OCI-LY1 (cell line): ENCODE results near the gene ERN2.

Source experiments
- H2AFZ ChIP-seq: fragments of 200-600 bp; sonication (generic), shearing (Covaris generic); 2 replicates; pipeline ENCODE4 v1.6.0; 2014; ENCODE audit warnings: antibody characterized with exemption, mild to moderate bottlenecking, low read length
- H3F3A ChIP-seq: fragments of 200-600 bp; sonication (generic), shearing (Covaris generic); 2 replicates; pipeline ENCODE4 v1.6.0; 2014; ENCODE audit warnings: mild to moderate bottlenecking, antibody characterized with exemption, low read length, moderate library complexity; ENCODE audit not compliant: insufficient read depth
- H3K27ac ChIP-seq: fragments of 200-600 bp; sonication (generic); 2 replicates; pipeline ENCODE4 v1.5.1; 2014; ENCODE audit warnings: low read length, mixed run types, mild to moderate bottlenecking, low read depth; ENCODE audit not compliant: poor library complexity, severe bottlenecking
- H3K27me3 ChIP-seq: fragments of 200-600 bp; sonication (generic); 2 replicates; pipeline ENCODE4 v1.6.0; 2014; ENCODE audit warnings: antibody characterized with exemption, mild to moderate bottlenecking, low read length, moderate library complexity; ENCODE audit not compliant: insufficient read depth
- H3K36me3 ChIP-seq: fragments of 200-600 bp; sonication (generic); 2 replicates; pipeline ENCODE4 v1.6.1; 2014; ENCODE audit warnings: mild to moderate bottlenecking, antibody characterized with exemption, low read length, moderate library complexity, mixed read lengths; ENCODE audit not compliant: insufficient read depth
- H3K4me1 ChIP-seq: fragments of 200-600 bp; sonication (generic); 2 replicates; pipeline ENCODE4 v1.5.1; 2014; ENCODE audit warnings: mild to moderate bottlenecking, low read length, moderate library complexity; ENCODE audit not compliant: insufficient read depth, severe bottlenecking
- H3K4me2 ChIP-seq: fragments of 200-600 bp; sonication (generic), shearing (Covaris generic); 2 replicates; pipeline ENCODE4 v1.6.1; 2014; ENCODE audit warnings: low read length
- H3K4me3 ChIP-seq: fragments of 200-600 bp; sonication (generic); 2 replicates; pipeline ENCODE4 v1.5.1; 2014; ENCODE audit warnings: low read length, low read depth, mild to moderate bottlenecking, mixed read lengths; ENCODE audit not compliant: poor library complexity, severe bottlenecking
- H3K79me2 ChIP-seq: fragments of 200-600 bp; shearing (Covaris generic); 2 replicates; pipeline ENCODE4 v1.6.1; 2016; ENCODE audit warnings: mixed run types, low read length, mixed read lengths; ENCODE audit not compliant: insufficient read depth
- H3K9ac ChIP-seq: fragments of 200-600 bp; sonication (generic), shearing (Covaris generic); 2 replicates; pipeline ENCODE4 v1.6.1; 2014; ENCODE audit warnings: mild to moderate bottlenecking, low read length, mixed read lengths
- H3K9me2 ChIP-seq: fragments of 200-600 bp; sonication (generic), shearing (Covaris generic); 2 replicates; pipeline ENCODE4 v1.6.1; 2014; ENCODE audit warnings: low read depth, mild to moderate bottlenecking, low read length, mixed read lengths
- H3K9me3 ChIP-seq: fragments of 200-600 bp; shearing (Covaris generic); 2 replicates; pipeline ENCODE4 v1.6.1; 2014; ENCODE audit warnings: low read length, mixed read lengths
- H4K20me1 ChIP-seq: fragments of 200-600 bp; sonication (generic), shearing (Covaris generic); 2 replicates; pipeline ENCODE4 v1.6.0; 2016; ENCODE audit warnings: mild to moderate bottlenecking, low read length; ENCODE audit not compliant: insufficient read depth
- EZH2 ChIP-seq: fragments of 200-600 bp; sonication (generic), shearing (Covaris generic); IDR thresholded peaks from 2 replicates; pipeline ENCODE4 v1.8.0; 2017; ENCODE audit warnings: borderline replicate concordance, mixed run types, mild to moderate bottlenecking, antibody characterized with exemption, low read length, moderate library complexity, mixed read lengths
- TF ChIP-seq, protein P1 (sequence below): fragments of 200-600 bp; sonication (generic), shearing (Covaris generic); IDR thresholded peaks from 2 replicates; pipeline ENCODE4 v1.5.1; 2017; ENCODE audit warnings: mild to moderate bottlenecking, antibody characterized with exemption, low read length, moderate library complexity, mixed read lengths

Gene ERN2

DNA sequence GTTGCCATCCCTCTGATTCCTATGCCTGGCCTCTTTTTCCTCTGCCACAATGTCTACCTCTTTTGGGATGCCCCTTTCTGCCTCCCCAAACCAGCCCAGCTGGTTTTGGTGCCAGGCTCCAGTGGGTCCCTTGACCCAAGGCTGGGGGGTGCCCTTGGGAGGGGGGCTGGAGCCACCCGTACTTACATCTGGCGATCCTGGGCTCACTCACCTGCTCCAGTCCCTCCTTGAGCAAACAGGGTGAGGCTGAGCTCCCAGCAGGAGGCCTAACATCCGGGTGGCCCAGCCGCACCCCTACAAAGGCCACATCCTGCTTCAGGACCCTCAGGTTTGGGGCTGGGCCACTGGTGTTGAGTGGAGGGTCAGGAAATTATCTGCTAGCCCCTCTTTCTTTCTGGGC, 1.2 kb downstream of the ERN2 start:
- Histone ChIP-seq H3K36me3 (peaks cover 4% of the 10 kb centered on the region; the same call in 1 of the 2 replicates), H3K79me2 (no peaks in the 10 kb centered on the region), H3K4me1 (no peaks in the 10 kb centered on the region), H3K9me2 (no peaks in the 10 kb centered on the region), H3K27me3 (peaks cover 17% of the 10 kb centered on the region; the same call in 1 of the 2 replicates), H3K4me3 (no peak overlapping the region), H4K20me1 (no peaks in the 10 kb centered on the region), H3K27ac (no peak overlapping the region), H3K4me2 (no peak overlapping the region), H3F3A (no peaks in the 10 kb centered on the region), H3K9me3 (peaks cover 11% of the 10 kb centered on the region), H3K9ac (no peak overlapping the region), H2AFZ (no peak overlapping the region)
- TF ChIP-seq EZH2, result no peak
- TF ChIP-seq, protein P1, sequence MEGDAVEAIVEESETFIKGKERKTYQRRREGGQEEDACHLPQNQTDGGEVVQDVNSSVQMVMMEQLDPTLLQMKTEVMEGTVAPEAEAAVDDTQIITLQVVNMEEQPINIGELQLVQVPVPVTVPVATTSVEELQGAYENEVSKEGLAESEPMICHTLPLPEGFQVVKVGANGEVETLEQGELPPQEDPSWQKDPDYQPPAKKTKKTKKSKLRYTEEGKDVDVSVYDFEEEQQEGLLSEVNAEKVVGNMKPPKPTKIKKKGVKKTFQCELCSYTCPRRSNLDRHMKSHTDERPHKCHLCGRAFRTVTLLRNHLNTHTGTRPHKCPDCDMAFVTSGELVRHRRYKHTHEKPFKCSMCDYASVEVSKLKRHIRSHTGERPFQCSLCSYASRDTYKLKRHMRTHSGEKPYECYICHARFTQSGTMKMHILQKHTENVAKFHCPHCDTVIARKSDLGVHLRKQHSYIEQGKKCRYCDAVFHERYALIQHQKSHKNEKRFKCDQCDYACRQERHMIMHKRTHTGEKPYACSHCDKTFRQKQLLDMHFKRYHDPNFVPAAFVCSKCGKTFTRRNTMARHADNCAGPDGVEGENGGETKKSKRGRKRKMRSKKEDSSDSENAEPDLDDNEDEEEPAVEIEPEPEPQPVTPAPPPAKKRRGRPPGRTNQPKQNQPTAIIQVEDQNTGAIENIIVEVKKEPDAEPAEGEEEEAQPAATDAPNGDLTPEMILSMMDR, result no peak

DNA sequence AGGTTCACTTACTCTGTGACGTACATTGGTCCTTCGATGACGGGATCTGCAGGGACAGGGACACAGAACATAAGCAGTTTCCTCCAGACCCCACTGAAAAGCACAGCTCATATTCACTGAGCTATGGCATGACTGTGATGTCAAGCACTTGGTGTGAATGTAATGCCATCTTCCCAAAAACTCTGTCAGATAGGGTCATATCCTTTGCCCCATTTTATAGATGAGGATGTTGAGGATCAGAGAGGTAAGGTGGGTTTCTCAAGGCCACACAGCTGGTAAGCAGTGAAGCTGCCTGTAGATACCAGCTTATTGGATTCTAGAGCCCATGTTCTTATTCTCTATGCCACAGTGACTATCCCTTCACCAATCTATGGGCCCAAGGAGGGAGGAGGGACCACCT, 2.5 kb downstream of the ERN2 start:
- Histone ChIP-seq H3K9me3 (peaks cover 11% of the 10 kb centered on the region), H3K4me2 (no peak overlapping the region), H3F3A (no peaks in the 10 kb centered on the region), H3K27ac (no peak overlapping the region), H3K9ac (no peak overlapping the region), H3K4me1 (no peaks in the 10 kb centered on the region), H4K20me1 (no peaks in the 10 kb centered on the region), H2AFZ (no peak overlapping the region), H3K36me3 (peaks cover 4% of the 10 kb centered on the region; the same call in 1 of the 2 replicates), H3K27me3 (peaks cover 17% of the 10 kb centered on the region; the same call in 1 of the 2 replicates), H3K79me2 (no peaks in the 10 kb centered on the region), H3K9me2 (no peaks in the 10 kb centered on the region), H3K4me3 (no peak overlapping the region)
- no peak for TF ChIP-seq EZH2
- TF ChIP-seq, protein P1, result no peak

DNA sequence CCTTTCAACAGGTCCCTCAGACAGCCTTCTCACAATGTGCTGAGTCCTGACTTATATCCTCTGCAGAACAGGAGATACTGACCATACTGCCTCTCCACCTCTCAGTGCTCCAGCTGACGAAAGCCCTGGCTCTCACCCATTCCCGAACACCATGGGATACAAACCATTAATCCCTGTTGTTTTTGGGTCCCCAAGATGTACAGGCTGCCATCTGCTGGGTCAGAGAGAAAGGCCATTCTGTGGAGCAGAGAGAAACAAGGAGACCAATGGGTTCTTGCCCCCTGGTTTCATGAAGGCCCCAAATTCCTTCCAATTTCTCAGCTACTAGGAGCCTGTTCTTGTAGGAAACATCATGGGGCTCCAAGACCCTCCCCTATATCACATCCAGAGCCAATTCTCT, 3.0 kb downstream of the ERN2 start:
- H3K9me3 ChIP-seq, result peaks cover 11% of the 10 kb centered on the region
- no peak overlapping the region for H3K27ac ChIP-seq
- no peak overlapping the region for H2AFZ ChIP-seq
- no peaks in the 10 kb centered on the region for H3K9me2 ChIP-seq
- H3K9ac ChIP-seq, result no peak overlapping the region
- no peaks in the 10 kb centered on the region for H3F3A ChIP-seq
- no peak for TF ChIP-seq EZH2
- TF ChIP-seq, protein P1, result no peak
- H3K79me2 ChIP-seq, result no peaks in the 10 kb centered on the region
- no peak overlapping the region for H3K4me3 ChIP-seq
- H3K27me3 ChIP-seq, result peaks cover 17% of the 10 kb centered on the region; the same call in 1 of the 2 replicates
- no peaks in the 10 kb centered on the region for H4K20me1 ChIP-seq
- H3K36me3 ChIP-seq, result peaks cover 4% of the 10 kb centered on the region; the same call in 1 of the 2 replicates
- H3K4me2 ChIP-seq, result no peak overlapping the region
- no peaks in the 10 kb centered on the region for H3K4me1 ChIP-seq
